CD4-positive, alpha-beta T cell treated with Interleukin-17A for 1 hour (primary cell): ENCODE data around the gene ERCC3.

Experiments used
- DNase-seq: peaks from one replicate; pipeline ENCODE4 v3.0.0-alpha.2; 2020

Gene ERCC3

GRCh38 chr2:127293748-127294562, at the start of gene ERCC3:
ERCC3 (minus strand) TSS chr2:127294144; CDS start chr2:127294081, 63 bp downstream.
- peak; percentile 81 for DNase-seq

GRCh38 chr2:127343277-127343676, 49.3 kb upstream of the ERCC3 start:
- DNase-seq, result no peak

GRCh38 chr2:127342101-127342500, 48.2 kb upstream of the ERCC3 start:
- no peak for DNase-seq

- no peak for DNase-seq
Measured at GRCh38 chr2:127332335-127332734, 38.4 kb upstream of the ERCC3 start.

- no peak for DNase-seq
Measured at GRCh38 chr2:127330753-127331152, 36.8 kb upstream of the ERCC3 start.

GRCh38 chr2:127326289-127326945, 32.5 kb upstream of the ERCC3 start:
- no peak for DNase-seq

- peak; percentile 15 for DNase-seq
Measured at GRCh38 chr2:127324635-127325034, 30.7 kb upstream of the ERCC3 start.

- no peak for DNase-seq
Measured at GRCh38 chr2:127321303-127321702, 27.4 kb upstream of the ERCC3 start.

GRCh38 chr2:127320586-127321275, 26.8 kb upstream of the ERCC3 start:
- no peak for DNase-seq

GRCh38 chr2:127320067-127320466, 26.1 kb upstream of the ERCC3 start:
- DNase-seq, result no peak

- no peak for DNase-seq
Measured at GRCh38 chr2:127314193-127314988, 20.4 kb upstream of the ERCC3 start.

- no peak for DNase-seq
Measured at GRCh38 chr2:127313406-127313805, 19.5 kb upstream of the ERCC3 start.

- DNase-seq, result no peak
Measured at GRCh38 chr2:127310980-127311379, 17.0 kb upstream of the ERCC3 start.

GRCh38 chr2:127309468-127309867, 15.5 kb upstream of the ERCC3 start:
- no peak for DNase-seq

GRCh38 chr2:127308586-127309138, 14.7 kb upstream of the ERCC3 start:
- DNase-seq, result no peak

GRCh38 chr2:127305990-127306585, 12.1 kb upstream of the ERCC3 start:
- no peak for DNase-seq

- no peak for DNase-seq
Measured at GRCh38 chr2:127302168-127302567, 8.2 kb upstream of the ERCC3 start.

GRCh38 chr2:127293386-127293747, 577 bp downstream of the ERCC3 start:
- DNase-seq, result no peak

- no peak for DNase-seq
Measured at GRCh38 chr2:127288274-127288673, 5.7 kb downstream of the ERCC3 start.

- no peak for DNase-seq
Measured at GRCh38 chr2:127283275-127283674, 10.7 kb downstream of the ERCC3 start.

GRCh38 chr2:127280693-127281092, 13.3 kb downstream of the ERCC3 start:
- DNase-seq, result no peak

GRCh38 chr2:127279781-127280180, 14.2 kb downstream of the ERCC3 start:
- DNase-seq, result no peak
